K562 (cell line): Measurements from ENCODE around the gene TLR3.

Experiments
- CTCF ChIP-seq, 3 experiments: IDR thresholded peaks in 2 of 3; conservative IDR thresholded peaks in 1 of 3; 2 replicates each; pipeline ENCODE4 v1.5.1; 2011 to 2012; ENCODE audit warnings: low read length in 3 of 3, mild to moderate bottlenecking in 3 of 3, control low read depth in 2 of 3, improper control_type of control experiment in 1 of 3, inconsistent platforms in 1 of 3, low read depth in 1 of 3, mixed read lengths in 1 of 3, moderate library complexity in 1 of 3; ENCODE audit not compliant: insufficient read depth in 2 of 3
- ETS1 ChIP-seq: conservative IDR thresholded peaks from 2 replicates; pipeline ENCODE4 v1.6.1; 2011; ENCODE audit warnings: low read depth, mild to moderate bottlenecking, low read length; ENCODE audit not compliant: control insufficient read depth
- MAX ChIP-seq: sonication (generic); formaldehyde crosslinking; IDR thresholded peaks from 2 replicates; pipeline ENCODE4 v1.9.0; 2022; ENCODE audit warnings: mild to moderate bottlenecking, missing genetic modification reagents
- MXI1 ChIP-seq: IDR thresholded peaks from 2 replicates; pipeline ENCODE4 v1.6.1; 2011; ENCODE audit warnings: low read depth, mild to moderate bottlenecking, improper control_type of control experiment, low read length
- NFXL1 ChIP-seq: fragments of 450-650 bp; formaldehyde crosslinking; IDR thresholded peaks from 2 replicates; pipeline ENCODE4 v1.4.0; 2021; ENCODE audit warnings: mild to moderate bottlenecking
- NR2C2 ChIP-seq, 2 experiments: fragments of 200-800 bp in 1 of 2; sonication (Bioruptor generic) in 1 of 2; sonication (generic) in 1 of 2; formaldehyde crosslinking in 1 of 2; IDR thresholded peaks; 2 replicates each; pipeline versions ENCODE4 v1.6.1 to v1.8.0; 2016 to 2022; ENCODE audit warnings: mild to moderate bottlenecking in 1 of 2, missing compliant biosample characterization in 1 of 2, missing genetic modification characterization in 1 of 2, missing genetic modification reagents in 1 of 2
- TF ChIP-seq, protein P1 (sequence below): fragments of 450-650 bp; IDR thresholded peaks from 2 replicates; pipeline ENCODE4 v1.6.1; 2016; ENCODE audit warnings: low read depth, mild to moderate bottlenecking, moderate library complexity

GRCh38 chr4:186030399-186030775 is 38.6 kb upstream of the TLR3 start:
- TF ChIP-seq CTCF (IDR thresholded peaks at IDR 0.05 in 2 of 3, conservative IDR thresholded peaks at IDR 0.05 in 1 of 3; ENCODE audit: insufficient read depth in 2 of 3, low read depth in 1 of 3, low read length in 3 of 3) (no peak), NFXL1 (no peak), MXI1 (no peak), ETS1 (no peak), MAX (CRISPR knock-in tag) (no peak), NR2C2 (CRISPR knock-in tag; IDR thresholded peaks at IDR 0.05) (no peak), NR2C2 (tag; IDR thresholded peaks at IDR 0.05) (no peak)
- TF ChIP-seq, protein P1, sequence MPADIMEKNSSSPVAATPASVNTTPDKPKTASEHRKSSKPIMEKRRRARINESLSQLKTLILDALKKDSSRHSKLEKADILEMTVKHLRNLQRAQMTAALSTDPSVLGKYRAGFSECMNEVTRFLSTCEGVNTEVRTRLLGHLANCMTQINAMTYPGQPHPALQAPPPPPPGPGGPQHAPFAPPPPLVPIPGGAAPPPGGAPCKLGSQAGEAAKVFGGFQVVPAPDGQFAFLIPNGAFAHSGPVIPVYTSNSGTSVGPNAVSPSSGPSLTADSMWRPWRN, result no peak
